Sigmoid colon (tissue), 7 donors: ENCODE measurements around the gene ZNF547. TPM values are rescaled to one million over a fixed set of nuclear protein-coding genes. Genes with fewer than 3 reads are reported as not detected.
A peak's percentile ranks its signal among the peaks of the same experiment; 100 is the strongest.

Experiments
- DNase-seq: peaks from one replicate; pipeline ENCODE4 v3.0.0-alpha.2; 2019
- H3K27ac ChIP-seq, 4 donors: fragments of 200-600 bp; sonication (generic); one replicate each; pipeline ENCODE4 v1.5.1; 2016 to 2019; ENCODE audit warnings: mild to moderate bottlenecking in 1 of 4
- H3K27me3 ChIP-seq, 3 donors: fragments of 200-600 bp; sonication (generic); one replicate each; pipeline ENCODE4 v1.5.1; 2019; ENCODE audit warnings: mild to moderate bottlenecking in 1 of 3
- H3K36me3 ChIP-seq, 4 donors: fragments of 200-600 bp; sonication (generic); one replicate each; pipeline ENCODE4 v1.5.1; 2016 to 2019
- H3K4me1 ChIP-seq, 4 donors: fragments of 200-600 bp; sonication (generic); one replicate each; pipeline ENCODE4 v1.5.1; 2017 to 2019
- H3K4me3 ChIP-seq, 4 donors: fragments of 200-600 bp; sonication (generic); one replicate each; pipeline ENCODE4 v1.5.1; 2017 to 2019; ENCODE audit warnings: mild to moderate bottlenecking in 2 of 4, moderate library complexity in 1 of 4
- H3K9me3 ChIP-seq, 4 donors: fragments of 200-600 bp in 3 of 4; sonication (generic) in 3 of 4; one replicate each; pipeline versions ENCODE4 v1.5.1 to v1.6.1; 2013 to 2019
- CTCF ChIP-seq, 4 experiments: fragments of 450-650 bp in 3 of 4; fragments of 200-600 bp in 1 of 4; IDR thresholded peaks; one replicate each; pipeline ENCODE4 v1.5.1; 2016 to 2019; ENCODE audit warnings: antibody characterized with exemption in 4 of 4, mild to moderate bottlenecking in 3 of 4, moderate library complexity in 2 of 4
- EP300 ChIP-seq, 4 donors: sonication (generic); formaldehyde crosslinking; IDR thresholded peaks; one replicate each; pipeline ENCODE4 v1.6.1; 2017; ENCODE audit warnings: antibody characterized with exemption in 4 of 4
- POLR2A ChIP-seq, 2 donors: fragments of 450-650 bp; IDR thresholded peaks; one replicate each; pipeline ENCODE4 v1.6.1; 2016; ENCODE audit warnings: antibody characterized with exemption in 2 of 2, mild to moderate bottlenecking in 2 of 2, moderate library complexity in 2 of 2
- POLR2AphosphoS5 ChIP-seq, 4 donors: sonication (generic); formaldehyde crosslinking; IDR thresholded peaks; one replicate each; pipeline ENCODE4 v1.6.1; 2017; ENCODE audit warnings: antibody characterized with exemption in 4 of 4
- WGBS, 2 donors: extraction: QIAGEN DNeasy Blood & Tissue Kit; methylation state at CpG; one replicate each; pipeline ENCODE4 v1.1.7; 2013; 5-methylcytosine and 5-hydroxymethylcytosine counted together
- intact Hi-C: fragments of 100-400 bp; cut with DNase I; formaldehyde crosslinking; loops from one replicate; pipeline ENCODE4 v1.15.1; 2023
- polyA plus RNA-seq, 3 donors: library from polyadenylated mRNA; stranded (reverse); fragments of 200-250 nt; gene quantifications; one replicate each; pipeline ENCODE4 v1.2.3, GENCODE V29; 2013
- total RNA-seq, 4 donors: library from RNA; depleted of rRNA; stranded (reverse); fragments of >200 nt; gene quantifications; one replicate each; pipeline ENCODE4 v1.1.0, GENCODE V29; 2016
- donor health status: healthy with polysubstance abuse.
- donor health status: Bipolar disorder and iron deficiency.
- donor health status: healthy.

The ZNF547 gene
- total RNA-seq (1 to 10 TPM in 3 of 4 donors, under 1 TPM in 1; 0.83 to 3.6 (median 2.8) TPM), polyA plus RNA-seq (1 to 10 TPM in 1 of 3 donors, not detected in 2; 1.2 TPM)

DNA sequence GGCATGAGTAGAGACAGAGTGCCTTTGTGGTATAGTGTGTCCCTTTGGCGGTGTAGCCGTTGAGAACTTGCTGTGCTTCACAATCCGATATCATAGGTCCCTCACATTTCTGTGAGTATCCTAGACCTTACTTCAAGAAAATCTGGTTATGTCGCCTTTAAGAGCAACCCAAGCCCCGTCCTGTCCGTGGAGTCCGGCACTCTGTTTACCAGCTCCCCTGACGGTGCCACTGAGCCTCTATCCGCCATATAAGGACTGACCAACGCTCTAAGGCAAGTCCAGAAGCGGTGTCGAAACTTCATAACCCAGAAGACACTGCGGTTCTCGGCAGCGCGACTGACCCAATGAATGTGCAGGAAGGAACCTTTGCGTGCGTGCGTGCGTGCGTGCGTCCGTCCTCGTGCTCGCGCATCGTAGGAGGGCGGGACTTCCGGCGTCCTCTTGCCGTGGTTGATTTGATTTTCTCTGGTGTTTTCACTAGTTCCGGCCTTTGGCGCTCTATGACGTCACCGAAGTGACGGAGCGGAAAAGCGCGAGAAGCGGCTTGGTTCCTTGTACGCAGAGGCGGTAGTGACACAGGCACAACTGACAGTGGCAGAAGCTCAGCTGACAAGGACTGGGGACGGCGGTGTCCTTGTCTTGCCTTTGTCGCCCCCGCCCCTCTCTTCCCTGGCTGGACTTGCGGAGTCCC is at the start of gene ZNF547, which contains the start of gene TRAPPC2B:
Gene ZNF547, plus strand, starts transcription at position 555 of the 691 bp plus-strand sequence. CDS start 5,005 bp downstream, outside the sequence.
Gene TRAPPC2B, plus strand, starts transcription at position 555 of the 691 bp plus-strand sequence. CDS start 1,283 bp downstream, outside the sequence.
- 1 to 2% methylated on average over 47 of the region's 47 CpGs for WGBS, 2 donors
- H3K4me3 ChIP-seq: peak within 1 kb of the TSS; percentile 86 to 91 (median 88)
- TF ChIP-seq POLR2A (IDR thresholded peaks at IDR 0.05) (peak in 1 of 2 donors; percentile 59), POLR2AphosphoS5 (IDR thresholded peaks at IDR 0.05) (peak; percentile 86 to 92 (median 90)), CTCF (IDR thresholded peaks at IDR 0.05) (no peak), EP300 (IDR thresholded peaks at IDR 0.05) (peak in 2 of 4 donors; percentile 55 to 97)
- no peaks in the 10 kb centered on the region for H3K27me3 ChIP-seq
- H3K27ac ChIP-seq: peak within 1 kb of the TSS; percentile 94 to 98 (median 96)
- intact Hi-C loops: loop anchor here (1.0 to 5.0 kb wide), 3 partner anchors 26 to 123 kb away; partner anchors contain the start of genes ZNF543, ZNF548 and ZNF805
- DNase-seq: peak; percentile 100
- peaks cover 0 to 8% (median 7%) of the 10 kb centered on the region in 4 donors for H3K9me3 ChIP-seq
- H3K36me3 ChIP-seq: peaks cover 0 to 16% (median 9%) of the 10 kb centered on the region in 4 donors
- peaks cover 0 to 17% (median 12%) of the 10 kb centered on the region in 4 donors for H3K4me1 ChIP-seq

DNA sequence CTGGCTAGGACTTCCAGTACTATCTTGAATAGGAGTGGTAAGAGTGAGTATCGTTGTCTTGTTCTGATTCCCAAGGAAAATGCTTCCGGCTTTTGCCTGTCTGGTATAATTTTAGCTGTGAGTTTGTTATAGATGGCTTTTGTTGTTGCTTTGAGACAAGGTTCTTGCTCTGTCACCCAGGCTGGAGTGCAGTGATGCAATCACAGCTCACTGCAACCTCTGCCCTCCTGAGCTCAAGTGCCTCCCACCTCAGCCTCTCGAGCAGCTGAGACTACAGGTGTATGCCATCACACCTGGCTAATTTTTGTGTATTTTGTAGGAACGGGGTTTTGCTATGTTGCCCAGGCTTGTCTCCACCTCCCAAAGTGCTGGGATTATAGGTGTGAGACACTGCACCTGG is 49.2 kb upstream of the ZNF547 start:
- Histone ChIP-seq H3K27ac (no peak overlapping the region), H3K9me3 (no peaks in the 10 kb centered on the region), H3K4me1 (no peaks in the 10 kb centered on the region), H3K27me3 (no peaks in the 10 kb centered on the region), H3K36me3 (no peaks in the 10 kb centered on the region), H3K4me3 (no peak overlapping the region)
- intact Hi-C loops: no loop called here
- DNase-seq: no peak
- TF ChIP-seq POLR2AphosphoS5 (IDR thresholded peaks at IDR 0.05) (no peak), CTCF (IDR thresholded peaks at IDR 0.05) (no peak), EP300 (IDR thresholded peaks at IDR 0.05) (no peak), POLR2A (IDR thresholded peaks at IDR 0.05) (no peak)
- 63 to 74% methylated on average over 4 of the region's 4 CpGs for WGBS, 2 donors

DNA sequence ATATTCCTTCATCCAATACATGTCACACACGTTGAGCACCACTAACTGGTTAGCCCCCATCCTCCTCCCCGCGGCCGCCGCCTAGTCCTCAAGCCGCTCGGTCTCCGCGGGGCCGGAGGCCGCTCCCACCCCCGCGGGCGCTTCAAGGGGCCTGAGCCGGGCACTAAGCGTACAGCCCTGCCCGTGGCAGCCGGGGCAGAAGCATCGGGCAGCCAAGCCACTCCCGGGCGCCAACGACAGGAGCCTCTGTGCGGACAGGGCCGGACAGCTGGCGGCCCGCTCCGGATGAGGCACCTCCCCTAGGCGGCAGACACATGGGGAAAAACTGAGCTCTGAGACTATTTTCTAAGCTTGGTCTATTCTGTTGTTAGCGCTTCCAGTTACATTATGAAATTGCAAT is 45.8 kb upstream of the ZNF547 start:
- intact Hi-C loops: no loop called here
- Histone ChIP-seq H3K9me3 (no peaks in the 10 kb centered on the region), H3K27ac (no peak overlapping the region), H3K36me3 (no peaks in the 10 kb centered on the region), H3K4me1 (peaks cover 0 to 23% (median 15%) of the 10 kb centered on the region in 4 donors), H3K27me3 (no peaks in the 10 kb centered on the region), H3K4me3 (peak overlapping the region in 3 of 4 donors; percentile 13 to 37 (median 35))
- TF ChIP-seq POLR2AphosphoS5 (IDR thresholded peaks at IDR 0.05): no peak
- no peak for TF ChIP-seq POLR2A (IDR thresholded peaks at IDR 0.05)
- no peak for TF ChIP-seq CTCF (IDR thresholded peaks at IDR 0.05)
- TF ChIP-seq EP300 (IDR thresholded peaks at IDR 0.05): no peak
- no peak for DNase-seq
- 17 to 52% methylated on average over 29 of the region's 29 CpGs for WGBS, 2 donors

- peaks cover 0 to 24% (median 15%) of the 10 kb centered on the region in 4 donors for H3K4me1 ChIP-seq
- intact Hi-C loops: loop anchor here (2.0 to 5.0 kb wide), 2 partner anchors 39 to 42 kb away; partner anchors contain the start of genes TRAPPC2B, ZNF460 and ZNF547
- H3K27me3 ChIP-seq: no peaks in the 10 kb centered on the region
- no peak for TF ChIP-seq CTCF (IDR thresholded peaks at IDR 0.05)
- TF ChIP-seq POLR2A (IDR thresholded peaks at IDR 0.05): no peak
- no peak for TF ChIP-seq POLR2AphosphoS5 (IDR thresholded peaks at IDR 0.05)
- TF ChIP-seq EP300 (IDR thresholded peaks at IDR 0.05): no peak
- peaks cover 0 to 3% (median under 1%) of the 10 kb centered on the region in 4 donors for H3K9me3 ChIP-seq
- 0% methylated on average over 1 of the region's 1 CpG for WGBS, 2 donors
- no peak for DNase-seq
- peaks cover 11 to 20% (median 16%) of the 10 kb centered on the region in 4 donors for H3K36me3 ChIP-seq
- H3K27ac ChIP-seq: peak overlapping the region; percentile 83 to 92 (median 85)
- peak overlapping the region; percentile 64 to 94 (median 68) for H3K4me3 ChIP-seq
Measured at GRCh38 chr19:57319869-57320179, 43.5 kb upstream of the ZNF547 start.
